Dedifferentiated amniotic fluid mesenchymal stem cell (primary cell): Measurements from ENCODE around the gene ZNF532.

Experiments used
- DNase-seq: peaks from one replicate; pipeline ENCODE4 v3.0.0-alpha.2; 2016; ENCODE audit errors: extremely low spot score

Gene ZNF532

DNA sequence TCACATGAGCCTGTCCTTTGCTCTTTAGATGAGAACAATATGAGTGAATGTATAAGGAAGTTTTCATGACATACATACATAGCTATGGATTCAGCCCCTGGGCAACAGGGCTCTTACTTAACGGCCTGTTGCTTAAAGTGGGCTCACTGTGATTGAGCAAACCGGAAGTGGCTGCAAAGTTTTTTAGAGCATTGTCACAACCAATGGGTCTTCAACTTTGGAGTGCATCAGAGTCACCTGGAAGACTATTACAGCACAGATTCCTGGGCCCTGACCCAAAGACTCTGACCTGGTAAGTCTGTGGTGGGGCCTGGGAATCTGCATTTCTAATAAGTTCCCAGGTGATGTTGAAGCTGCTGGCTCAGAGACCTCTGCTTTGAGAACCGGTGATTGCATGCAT lies 168.7 kb downstream of the ZNF532 start:
- DNase-seq, result no peak

DNA sequence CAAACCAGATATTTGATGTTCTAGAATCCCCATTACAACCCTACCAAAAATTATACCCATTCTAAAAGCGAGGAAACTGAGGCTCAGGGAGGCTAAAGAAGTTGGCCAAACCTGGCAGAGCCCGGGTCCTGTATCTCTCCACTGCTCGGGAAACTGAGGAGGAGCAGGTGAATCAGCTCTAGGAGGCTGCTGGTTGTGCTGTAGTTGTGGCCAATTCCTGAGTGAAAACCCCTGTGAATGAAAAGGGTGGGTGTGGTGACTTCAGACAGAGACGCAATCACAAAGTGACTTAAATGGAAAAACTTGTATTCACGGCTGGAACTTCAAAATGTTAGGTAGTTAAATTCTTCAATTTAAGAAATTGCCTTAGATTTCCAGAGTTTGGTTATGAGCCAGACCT lies 169.3 kb downstream of the ZNF532 start:
- DNase-seq, result no peak

GRCh38 chr18:59035591-59035990 lies 170.9 kb downstream of the ZNF532 start:
- no peak for DNase-seq
